AG09309 (cell line): ENCODE results near the gene USP16.
A peak's percentile ranks its signal among the peaks of the same experiment; 100 is the strongest.
"Not testable (repeated sequence)": the region's sequence is repeated elsewhere in the genome, so short reads cannot be mapped to it uniquely, and the experiment has no call there.

ENCODE experiments used
- DNase-seq: peaks from one replicate; pipeline ENCODE4 v3.0.0-alpha.2; 2010; ENCODE audit warnings: low read depth
- H3K4me3 ChIP-seq: 2 replicates; pipeline ENCODE4 v1.5.1; 2011; ENCODE audit warnings: mild to moderate bottlenecking, low read depth, low read length, moderate library complexity; ENCODE audit not compliant: control insufficient read depth
- TF ChIP-seq, protein P1 (sequence below): IDR thresholded peaks from 2 replicates; pipeline ENCODE4 v1.5.1; 2011; ENCODE audit warnings: mild to moderate bottlenecking, low read depth, low read length, inconsistent platforms; ENCODE audit not compliant: insufficient read depth, control insufficient read depth; ENCODE audit errors: missing control alignments

The USP16 gene

DNA sequence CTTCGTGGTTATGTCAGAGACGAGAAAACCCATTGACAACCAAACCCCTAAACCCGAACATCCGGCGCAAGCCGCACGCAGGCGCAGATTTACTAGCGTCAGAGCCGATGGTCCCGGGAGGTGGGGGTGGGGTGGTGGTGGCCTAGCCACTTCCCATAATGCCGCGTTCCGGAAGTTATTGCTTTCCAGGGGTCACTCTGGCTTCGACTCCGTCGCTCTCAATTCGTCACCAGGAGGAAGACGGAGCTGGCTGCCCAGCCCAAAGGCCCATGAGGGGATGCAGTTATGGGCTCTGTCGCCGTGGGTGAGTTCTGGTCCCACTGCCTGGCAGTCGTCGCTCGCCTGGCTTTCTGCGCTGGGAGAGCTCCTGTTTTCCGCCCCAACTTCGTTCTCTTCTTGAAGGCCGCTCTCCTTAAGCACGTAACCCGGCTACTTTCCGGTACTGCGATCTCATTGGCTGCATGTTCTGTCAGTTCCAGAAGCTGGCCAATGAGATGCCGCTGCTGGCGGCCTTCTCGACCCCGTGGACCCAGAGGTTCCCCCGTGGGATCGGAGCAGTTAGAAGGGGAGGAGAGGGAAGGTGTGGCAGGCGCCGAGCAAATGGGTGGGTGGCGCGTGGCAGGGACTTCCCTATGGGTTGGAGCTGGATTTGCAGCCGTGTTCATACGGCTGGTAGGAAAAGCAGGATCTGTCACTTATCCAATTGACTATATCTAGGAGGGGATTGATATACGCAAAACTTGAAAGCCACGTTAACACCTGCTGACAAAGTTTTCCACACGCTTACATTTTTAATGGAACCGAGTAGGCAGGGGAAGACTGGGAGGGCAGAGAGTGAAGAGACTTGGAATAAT is at the start of gene USP16:
USP16 (plus strand) TSS at position 195 of the 854 bp plus-strand sequence. CDS start 3,246 bp downstream, outside the sequence.
- peak within 1 kb of the TSS; percentile 76 for H3K4me3 ChIP-seq
- TF ChIP-seq, protein P1, sequence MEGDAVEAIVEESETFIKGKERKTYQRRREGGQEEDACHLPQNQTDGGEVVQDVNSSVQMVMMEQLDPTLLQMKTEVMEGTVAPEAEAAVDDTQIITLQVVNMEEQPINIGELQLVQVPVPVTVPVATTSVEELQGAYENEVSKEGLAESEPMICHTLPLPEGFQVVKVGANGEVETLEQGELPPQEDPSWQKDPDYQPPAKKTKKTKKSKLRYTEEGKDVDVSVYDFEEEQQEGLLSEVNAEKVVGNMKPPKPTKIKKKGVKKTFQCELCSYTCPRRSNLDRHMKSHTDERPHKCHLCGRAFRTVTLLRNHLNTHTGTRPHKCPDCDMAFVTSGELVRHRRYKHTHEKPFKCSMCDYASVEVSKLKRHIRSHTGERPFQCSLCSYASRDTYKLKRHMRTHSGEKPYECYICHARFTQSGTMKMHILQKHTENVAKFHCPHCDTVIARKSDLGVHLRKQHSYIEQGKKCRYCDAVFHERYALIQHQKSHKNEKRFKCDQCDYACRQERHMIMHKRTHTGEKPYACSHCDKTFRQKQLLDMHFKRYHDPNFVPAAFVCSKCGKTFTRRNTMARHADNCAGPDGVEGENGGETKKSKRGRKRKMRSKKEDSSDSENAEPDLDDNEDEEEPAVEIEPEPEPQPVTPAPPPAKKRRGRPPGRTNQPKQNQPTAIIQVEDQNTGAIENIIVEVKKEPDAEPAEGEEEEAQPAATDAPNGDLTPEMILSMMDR: peak; percentile 21
- DNase-seq: peak; percentile 99

DNA sequence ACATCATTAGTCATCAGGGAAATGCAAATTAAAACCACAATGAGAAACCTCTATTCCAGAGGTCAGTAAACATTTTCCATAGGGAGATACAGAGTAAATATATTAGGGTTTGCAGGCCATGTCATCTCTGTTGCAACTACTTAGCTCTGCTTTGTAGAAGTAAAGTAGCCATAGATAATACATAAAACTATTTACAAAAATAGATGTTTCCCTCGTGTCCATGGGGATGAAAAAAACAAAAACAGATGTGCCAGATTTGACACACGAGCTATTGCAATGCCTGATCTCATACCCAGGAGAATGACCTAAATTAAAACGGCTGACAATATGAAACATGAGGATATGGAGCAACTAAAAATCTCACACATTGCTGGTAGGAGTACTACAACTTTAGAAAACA is 49.1 kb upstream of the USP16 start:
- TF ChIP-seq, protein P1: no peak
- no peak overlapping the region for H3K4me3 ChIP-seq
- DNase-seq: peak; percentile 31

DNA sequence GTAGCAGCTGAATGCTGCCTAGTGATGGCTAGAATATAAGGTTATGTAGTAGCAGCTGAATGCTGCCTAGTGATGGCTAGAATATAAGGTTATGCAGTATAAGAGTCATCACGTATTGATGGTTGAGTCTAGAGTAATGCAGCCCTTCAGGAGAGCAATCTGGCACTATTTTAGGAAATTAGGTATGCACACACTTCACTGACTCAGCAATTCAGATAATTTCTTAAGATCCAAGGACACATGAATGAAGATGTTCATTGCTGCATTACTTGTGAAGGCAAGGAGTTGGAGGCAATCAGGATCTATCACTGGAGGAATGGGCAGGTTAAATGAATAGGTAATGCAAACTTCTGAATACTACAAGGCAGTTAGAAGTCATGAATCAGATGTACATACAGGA is 45.4 kb upstream of the USP16 start:
- TF ChIP-seq, protein P1: no peak

DNA sequence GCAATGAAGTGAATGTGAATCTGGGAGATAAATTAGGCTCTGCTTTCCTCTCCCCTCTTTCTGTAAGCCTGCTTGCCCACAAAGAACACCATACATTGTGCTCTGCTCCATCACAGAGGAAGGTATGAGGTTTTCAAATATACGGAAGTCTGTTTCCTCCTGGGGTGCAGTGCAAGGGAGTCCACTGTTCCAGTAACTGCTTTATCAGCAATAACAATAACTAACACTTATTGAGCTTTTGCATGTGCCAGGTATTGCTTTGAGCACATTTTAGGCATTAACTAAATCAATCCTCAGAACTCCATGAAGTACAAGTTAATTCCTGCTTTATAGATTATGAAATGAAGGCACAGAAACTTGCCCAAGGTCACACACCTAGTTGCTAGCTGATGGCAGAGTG is 41.8 kb upstream of the USP16 start:
- DNase-seq: no peak
- TF ChIP-seq, protein P1: no peak
- H3K4me3 ChIP-seq: no peak overlapping the region

More for the DNA sequence above, 45.4 kb upstream of the USP16 start:
- H3K4me3 ChIP-seq: no peak overlapping the region
- no peak for DNase-seq

DNA sequence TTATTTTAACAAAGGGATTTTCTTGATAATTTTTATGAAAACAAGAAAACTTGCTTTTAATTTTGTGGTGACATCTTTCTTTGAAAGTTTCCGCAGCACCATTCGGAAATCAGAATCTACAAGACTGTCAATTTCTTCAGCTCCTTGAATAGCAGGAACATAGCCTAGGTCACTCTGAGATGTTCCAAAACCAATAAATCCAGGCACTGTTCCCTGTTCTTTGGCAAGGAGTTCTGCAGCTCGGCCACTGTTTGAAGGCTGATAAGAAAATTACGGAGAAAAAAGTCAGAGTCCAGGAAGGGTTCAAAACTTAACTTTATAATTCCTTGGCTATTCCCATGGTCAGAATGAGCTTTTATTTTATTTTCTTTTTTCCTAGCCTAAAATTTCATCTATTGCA is 37.8 kb upstream of the USP16 start:
- H3K4me3 ChIP-seq: no peak overlapping the region
- TF ChIP-seq, protein P1: no peak
- no peak for DNase-seq

DNA sequence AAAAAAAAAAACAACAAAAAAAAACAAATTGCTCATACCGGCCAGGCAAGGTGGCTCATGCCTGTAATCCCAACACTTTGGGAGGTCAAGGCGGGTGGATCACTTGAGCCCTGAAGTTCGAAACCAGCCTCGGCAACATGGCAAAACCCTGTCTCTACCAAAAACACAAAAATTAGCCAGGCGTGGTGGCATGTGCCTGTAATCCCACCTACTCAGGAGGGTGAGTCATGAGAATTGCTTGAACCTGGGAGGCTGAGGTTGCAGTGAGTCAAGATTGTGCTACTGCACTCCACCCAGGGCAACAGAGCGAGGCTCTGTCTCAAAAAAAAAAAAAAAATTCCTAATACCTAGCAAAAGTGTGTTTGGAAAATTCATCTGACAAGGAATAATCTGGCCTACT is 36.3 kb upstream of the USP16 start:
- DNase-seq, H3K4me3 ChIP-seq: not testable (repeated sequence)

DNA sequence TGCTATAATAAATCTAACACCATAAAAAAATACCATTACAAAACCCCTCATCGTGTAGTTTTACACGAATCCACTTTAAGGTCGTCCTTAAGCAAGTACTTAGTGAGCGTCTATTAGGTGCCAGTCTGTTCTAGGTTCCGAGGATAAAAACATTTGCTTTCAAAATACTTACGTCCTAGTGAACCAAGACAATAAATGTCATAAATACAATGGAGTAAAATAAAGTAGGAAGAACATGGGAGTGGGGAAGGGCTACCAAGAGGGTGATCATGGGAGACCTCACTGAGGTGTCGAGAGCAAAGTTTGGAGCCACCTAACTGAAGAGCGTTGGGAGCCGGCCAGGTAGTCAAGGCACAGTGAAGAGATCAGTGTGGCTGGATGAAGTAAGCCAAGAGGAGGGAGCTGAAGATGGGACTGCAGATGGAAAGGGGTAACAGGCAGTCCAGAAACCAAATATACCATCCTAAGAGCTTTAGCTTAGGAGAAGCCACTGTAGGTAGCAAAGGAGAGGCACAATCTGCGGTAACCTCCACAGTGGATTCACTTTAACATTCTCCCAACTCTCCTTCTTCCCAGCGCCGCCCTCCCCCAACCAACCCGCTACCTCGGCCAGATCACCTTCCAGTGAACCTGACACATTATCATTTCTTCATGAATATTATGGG is 32.5 kb upstream of the USP16 start:
- DNase-seq: no peak
- H3K4me3 ChIP-seq: peak overlapping the region; percentile 98

More for the DNA sequence above, 32.5 kb upstream of the USP16 start:
- TF ChIP-seq, protein P1: no peak
